ENCODE data around the gene SLC35F3. TPM values are rescaled to one million over a fixed set of nuclear protein-coding genes. Genes with fewer than 3 reads are reported as not detected.
"Not testable (repeated sequence)": the region's sequence is repeated elsewhere in the genome, so short reads cannot be mapped to it uniquely, and the experiment has no call there.

The SLC35F3 gene
- total RNA-seq, 2 experiments from 2014 or later: 0.08 TPM; not detected in 1

- H3K36me3 ChIP-seq (ENCODE audit: insufficient read depth, low read length): no peaks in the 10 kb centered on the region
- H3K4me3 ChIP-seq (ENCODE audit: low read length): peak overlapping the region; percentile 56
- H3K27me3 ChIP-seq (ENCODE audit: control insufficient read depth in 1 of 2, insufficient read depth in 2 of 2, low read length in 2 of 2): no peaks in the 10 kb centered on the region
- no peaks in the 10 kb centered on the region for H3K4me1 ChIP-seq (ENCODE audit: insufficient read depth, low read length)
- intact Hi-C loops (cut with DNase I, micrococcal nuclease): no loop called here
- H3K27ac ChIP-seq (ENCODE audit: low read depth in 1 of 2, low read length in 2 of 2): no peak overlapping the region
- Mint-ChIP-seq H3K27me3 (no peaks in the 10 kb centered on the region), H3K4me1 (ENCODE audit: low read depth) (no peaks in the 10 kb centered on the region), H3K27ac (peak overlapping the region; percentile 80), H3K36me3 (ENCODE audit: low read depth) (no peaks in the 10 kb centered on the region), H3K4me3 (no peak overlapping the region), H3K9me3 (no peaks in the 10 kb centered on the region)
- POLR2A ChIA-PET: interaction anchor here (0.7 to 1.4 kb wide), 2 partner anchors 17 to 166 kb away, joined by 3 to 6 read pairs; partner anchors contain the start of gene COA6
- CTCF ChIA-PET: interaction anchor here (3.2 kb wide), 1 partner anchor 30 kb away, joined by 10 read pairs; no protein-coding TSS in a partner anchor
- DNase-seq (no peak), ATAC-seq (ENCODE audit: poor library complexity) (no peak)
- no peak for TF ChIP-seq CTCF (IDR thresholded peaks at IDR 0.05)
- H3K9me3 ChIP-seq (ENCODE audit: control insufficient read depth in 1 of 2, insufficient read depth in 1 of 2, low read length in 2 of 2): no peaks in the 10 kb centered on the region
These were observed 451.5 kb downstream of the SLC35F3 start for GRCh38 chr1:234355782-234356510.

GRCh38 chr1:234356615-234357269 lies 452.3 kb downstream of the SLC35F3 start:
- intact Hi-C loops (cut with DNase I, micrococcal nuclease); H3K27me3 Mint-ChIP-seq: not testable (repeated sequence)

GRCh38 chr1:234357831-234358230 lies 453.4 kb downstream of the SLC35F3 start:
- no peaks in the 10 kb centered on the region for H3K4me1 ChIP-seq (ENCODE audit: insufficient read depth, low read length)
- Mint-ChIP-seq H3K4me1 (ENCODE audit: low read depth) (no peaks in the 10 kb centered on the region), H3K27ac (no peak overlapping the region), H3K36me3 (ENCODE audit: low read depth) (no peaks in the 10 kb centered on the region), H3K27me3 (no peaks in the 10 kb centered on the region), H3K9me3 (no peaks in the 10 kb centered on the region), H3K4me3 (no peak overlapping the region)
- ChIA-PET CTCF (interaction anchor here (3.2 kb wide), 1 partner anchor 31 kb away, joined by 10 read pairs; no protein-coding TSS in a partner anchor), POLR2A (interaction anchor here (0.6 to 1.3 kb wide), 2 partner anchors 13 to 15 kb away, joined by 3 to 11 read pairs; partner anchors contain the start of gene COA6)
- no peaks in the 10 kb centered on the region for H3K9me3 ChIP-seq (ENCODE audit: control insufficient read depth in 1 of 2, insufficient read depth in 1 of 2, low read length in 2 of 2)
- H3K36me3 ChIP-seq (ENCODE audit: insufficient read depth, low read length): no peaks in the 10 kb centered on the region
- H3K4me3 ChIP-seq (ENCODE audit: low read length): no peak overlapping the region
- ATAC-seq (ENCODE audit: poor library complexity): no peak
- intact Hi-C loops (cut with DNase I, micrococcal nuclease): no loop called here
- H3K27ac ChIP-seq (ENCODE audit: low read depth in 1 of 2, low read length in 2 of 2): no peak overlapping the region
- no peaks in the 10 kb centered on the region for H3K27me3 ChIP-seq (ENCODE audit: control insufficient read depth in 1 of 2, insufficient read depth in 2 of 2, low read length in 2 of 2)
- no peak for DNase-seq
- no peak for TF ChIP-seq CTCF (IDR thresholded peaks at IDR 0.05)

More at GRCh38 chr1:234356615-234357269, 452.3 kb downstream of the SLC35F3 start:
- H3K9me3 ChIP-seq (ENCODE audit: control insufficient read depth in 1 of 2, insufficient read depth in 1 of 2, low read length in 2 of 2); H3K27me3 ChIP-seq (ENCODE audit: control insufficient read depth in 1 of 2, insufficient read depth in 2 of 2, low read length in 2 of 2); H3K4me1 ChIP-seq (ENCODE audit: insufficient read depth, low read length); H3K9me3 Mint-ChIP-seq; H3K36me3 ChIP-seq (ENCODE audit: insufficient read depth, low read length); H3K36me3 Mint-ChIP-seq (ENCODE audit: low read depth); H3K4me1 Mint-ChIP-seq (ENCODE audit: low read depth): not testable (repeated sequence)
- POLR2A ChIA-PET: interaction anchor here (0.7 to 1.4 kb wide), 4 partner anchors 16 to 166 kb away, joined by 3 to 11 read pairs (median 4); partner anchors contain the start of gene COA6
- CTCF ChIA-PET: interaction anchor here (3.2 kb wide), 1 partner anchor 30 kb away, joined by 10 read pairs; no protein-coding TSS in a partner anchor
- ATAC-seq (ENCODE audit: poor library complexity): peak; percentile 32
- peak overlapping the region; percentile 25 to 42 for H3K27ac ChIP-seq (ENCODE audit: low read depth in 1 of 2, low read length in 2 of 2)
- peak overlapping the region; percentile 56 for H3K4me3 ChIP-seq (ENCODE audit: low read length)
- Mint-ChIP-seq H3K27ac (peak overlapping the region; percentile 80), H3K4me3 (peak overlapping the region; percentile 61)
- DNase-seq: peak in 13 of 14 experiments; percentile 11 to 70 (median 46)

Data from CD4-positive, alpha-beta T cell (primary cell).